GM20431 (cell line): ENCODE results near the gene CRYBA2.

Source experiments
- in situ Hi-C: fragments of 300-500 bp; cut with MseI, MboI; formaldehyde crosslinking; loops from one replicate; pipeline ENCODE4 v1.15.0; 2020; ENCODE audit warnings: low sequenced_read_pairs; ENCODE audit not compliant: unreplicated experiment

CRYBA2 gene

DNA sequence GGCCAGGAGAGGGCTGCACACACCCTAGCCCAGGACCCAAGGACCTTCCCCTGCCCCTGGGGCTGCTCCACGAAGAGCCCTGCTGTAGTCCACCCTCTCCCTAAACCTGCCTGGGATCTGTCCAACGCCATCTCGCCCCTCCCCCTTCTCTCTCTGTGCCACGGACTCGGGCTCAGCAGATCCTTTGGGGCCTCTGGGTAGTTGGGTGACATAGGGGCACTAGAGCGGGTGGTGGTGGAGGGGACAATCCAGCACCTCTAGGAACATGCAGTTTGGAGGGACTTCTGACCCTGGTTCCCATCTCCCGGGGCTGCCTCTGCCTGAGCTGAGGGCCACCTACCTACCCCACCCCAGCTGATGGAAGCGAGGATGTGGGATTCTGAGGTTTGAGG, 7.3 kb upstream of the CRYBA2 start:
- in situ Hi-C loops: no loop called here

DNA sequence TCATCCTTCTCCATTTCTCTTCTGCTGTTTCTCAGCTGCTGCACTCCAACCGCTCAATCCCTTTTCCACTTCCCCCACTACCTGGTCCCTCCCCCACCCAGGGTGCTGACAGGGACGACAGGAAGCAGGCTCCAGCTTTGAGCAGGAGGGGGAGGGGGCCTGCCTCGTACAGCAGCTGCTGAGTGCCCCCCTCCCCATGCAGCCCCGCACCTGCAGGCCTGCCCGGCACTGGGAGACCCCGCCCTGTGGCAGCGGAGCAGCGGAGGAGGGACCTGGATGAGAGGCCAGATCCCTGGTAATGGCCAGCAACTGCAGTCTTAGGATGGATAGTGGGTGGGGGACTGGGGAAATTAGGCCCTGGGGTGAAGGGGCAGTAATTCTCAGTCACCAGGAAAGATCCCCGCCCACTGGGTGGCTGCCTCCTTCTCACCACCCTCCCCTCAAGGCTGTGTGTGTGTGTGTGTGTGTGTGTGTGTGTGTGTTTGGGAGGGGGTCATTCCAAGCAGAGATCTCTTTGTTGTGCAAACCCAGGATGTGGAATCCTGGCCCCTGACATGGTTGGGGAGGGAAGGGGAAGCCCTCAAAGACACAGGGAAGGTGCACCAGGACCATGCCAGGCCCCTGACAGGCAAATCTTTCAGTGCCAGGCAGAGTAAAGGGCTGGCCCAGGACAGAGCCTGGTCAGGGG, 6.8 kb upstream of the CRYBA2 start:
- in situ Hi-C loops: no loop called here

DNA sequence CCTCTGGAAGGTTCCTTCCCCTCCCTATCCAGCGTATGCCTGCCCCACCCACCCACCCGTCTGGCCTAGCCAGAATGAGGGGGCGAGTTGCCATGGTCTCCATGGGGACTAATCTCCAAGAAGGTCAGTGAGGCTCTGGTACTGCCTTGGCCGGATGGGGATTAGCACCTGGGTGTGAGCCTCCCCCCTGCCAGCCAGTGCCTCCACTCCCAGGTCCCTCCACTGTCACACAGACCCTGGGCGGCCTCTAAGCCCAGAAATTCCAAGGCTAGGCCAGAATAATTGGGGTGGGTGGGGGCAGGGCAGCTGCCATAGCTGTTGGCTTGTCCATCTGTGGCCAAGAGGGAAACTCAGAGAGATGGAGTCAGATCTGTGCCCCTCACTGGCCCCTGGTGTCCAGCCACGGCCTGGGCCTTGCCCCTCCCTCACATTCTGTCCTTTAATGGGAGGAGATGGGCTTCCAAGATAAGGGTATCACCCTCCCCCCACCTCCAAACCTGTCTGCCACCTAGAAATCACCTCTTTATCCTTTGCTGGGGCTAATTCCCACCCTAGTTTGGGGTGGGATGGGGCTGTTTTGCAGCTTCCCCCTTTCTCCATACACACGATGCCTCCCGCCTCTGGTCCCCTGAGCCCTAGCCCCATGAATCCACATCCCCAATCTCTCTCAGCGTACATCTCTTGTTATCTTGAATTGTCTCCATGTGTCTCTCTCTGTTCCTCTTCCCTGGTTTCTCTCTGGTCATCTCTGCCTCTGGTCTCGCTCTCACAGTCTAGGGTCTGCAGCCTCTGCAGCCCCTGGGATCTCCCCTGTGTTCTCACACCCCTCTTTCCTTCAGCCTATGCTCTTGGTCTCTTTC, 6.0 kb upstream of the CRYBA2 start:
- in situ Hi-C loops: no loop called here

DNA sequence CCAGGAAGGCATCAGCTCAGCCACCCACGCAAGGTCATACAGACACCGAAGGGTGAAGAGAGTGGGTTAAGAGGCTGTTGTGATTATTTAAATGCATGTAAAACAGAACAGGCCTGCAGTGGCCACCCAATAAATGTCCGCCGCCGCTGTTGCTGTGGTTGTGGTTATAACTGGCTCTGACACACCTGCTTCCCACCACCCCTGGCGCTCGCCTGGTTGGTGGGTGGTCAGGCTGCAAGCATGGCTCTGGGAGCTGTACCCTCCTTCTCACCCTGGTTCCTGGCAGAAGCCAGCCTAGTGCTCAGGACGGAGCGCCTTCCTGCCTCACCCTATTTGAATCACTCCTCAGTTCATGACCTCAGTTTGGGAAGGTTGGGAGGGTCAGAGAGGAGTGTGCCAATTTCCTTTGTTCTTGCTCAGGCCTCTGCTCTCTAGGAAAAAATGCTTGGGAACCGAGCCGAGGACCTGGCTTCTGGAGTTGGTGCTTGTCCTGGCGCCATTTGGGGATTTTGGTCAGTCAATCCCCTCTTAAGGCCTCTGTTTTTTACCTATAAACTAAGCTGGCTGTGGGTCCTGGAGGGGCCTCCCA, 5.3 kb upstream of the CRYBA2 start:
- in situ Hi-C loops: no loop called here

DNA sequence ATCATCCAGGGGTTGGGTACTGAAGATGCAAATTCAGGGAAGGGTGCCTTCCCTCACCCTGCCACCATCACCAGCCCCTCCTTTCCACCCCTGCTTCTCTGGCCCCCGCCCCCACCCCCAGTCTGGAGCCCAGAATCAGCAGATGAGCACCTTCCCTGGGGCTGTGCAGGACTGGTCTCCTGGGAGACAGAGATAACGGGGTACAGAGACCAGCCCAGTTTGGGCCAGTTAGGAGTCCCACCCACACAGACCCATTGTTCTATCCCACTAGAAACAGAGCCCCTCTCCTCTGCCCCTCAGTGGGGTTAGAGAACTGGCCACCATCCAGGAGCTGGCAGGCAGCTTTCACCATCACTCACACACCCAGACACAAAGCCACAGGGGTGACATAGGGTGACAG, 4.5 kb upstream of the CRYBA2 start:
- in situ Hi-C loops: no loop called here

DNA sequence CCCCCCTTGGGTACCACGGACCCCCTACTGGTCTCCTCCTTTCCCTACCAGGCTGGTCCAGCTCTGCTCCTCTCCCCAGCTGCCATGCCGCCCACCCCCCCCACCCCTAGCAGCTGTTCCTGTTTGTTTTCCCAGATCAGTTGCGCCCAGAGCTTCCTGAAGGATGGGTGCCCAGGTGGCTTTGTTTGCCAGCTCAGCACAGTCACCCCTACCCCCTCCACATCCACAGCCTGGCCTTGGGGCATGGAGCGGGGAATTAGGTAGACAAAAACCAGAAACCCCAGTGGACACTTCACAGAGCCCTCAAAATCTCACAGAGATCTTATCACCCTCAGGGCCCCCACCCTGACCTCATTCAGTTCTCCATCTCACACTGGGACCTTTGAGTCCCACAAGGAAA, 3.7 kb upstream of the CRYBA2 start:
- in situ Hi-C loops: no loop called here

DNA sequence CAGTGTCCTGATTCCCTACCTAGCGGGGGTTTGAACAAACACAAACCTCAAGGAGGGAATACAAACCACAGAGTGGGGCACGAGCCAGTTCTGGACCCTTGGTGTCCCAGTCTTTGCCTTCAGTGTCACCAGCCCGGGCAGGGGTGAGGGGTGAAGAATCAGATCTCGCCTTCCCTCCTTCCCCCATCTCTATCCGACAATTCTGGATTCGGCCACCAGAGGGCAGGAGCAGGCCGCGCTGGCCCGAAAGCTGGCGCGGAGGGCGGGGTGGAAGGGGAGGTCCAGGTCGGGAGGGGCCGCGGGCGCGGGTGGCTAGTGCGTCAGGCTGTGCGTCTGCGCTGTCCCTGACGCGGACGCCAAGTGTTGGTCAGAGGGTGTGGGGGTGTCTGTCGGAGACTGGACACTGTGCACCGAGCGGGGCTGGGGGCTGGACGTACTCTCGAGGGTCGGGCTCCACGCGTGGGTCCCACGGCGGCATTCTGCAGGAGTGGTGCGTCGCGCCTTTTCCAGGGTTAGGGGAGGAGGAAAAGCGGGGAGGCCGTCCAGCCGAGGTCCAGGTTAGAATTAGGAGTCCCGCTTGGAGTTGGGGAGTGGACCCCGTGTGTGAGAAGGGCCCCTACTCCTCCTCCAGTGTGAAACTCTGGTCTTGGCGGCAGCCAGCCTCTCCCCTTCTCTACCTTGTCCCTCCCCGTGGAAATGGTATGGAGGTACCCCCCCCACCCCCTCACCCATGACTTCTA, 2.9 kb upstream of the CRYBA2 start:
- in situ Hi-C loops: no loop called here

DNA sequence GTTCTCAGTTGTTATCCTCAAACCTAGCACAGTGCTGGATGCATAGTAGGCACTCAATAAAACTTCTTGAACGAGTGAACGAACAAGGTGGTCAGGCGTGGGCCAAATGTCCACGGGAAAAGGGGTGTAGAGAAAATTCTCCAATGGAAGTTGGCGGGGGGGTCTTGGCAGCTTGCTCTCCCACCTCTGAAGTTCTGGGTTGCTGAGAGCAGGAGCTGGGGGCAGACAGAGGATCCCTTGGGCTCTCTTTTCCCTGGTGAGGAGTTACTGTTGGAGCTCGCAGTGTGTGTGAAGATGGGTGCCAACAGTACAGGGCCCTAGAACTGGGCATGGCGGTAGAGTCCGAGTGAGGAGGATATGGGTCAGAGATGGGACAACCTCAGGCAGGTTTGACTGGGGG, 2.3 kb upstream of the CRYBA2 start:
- in situ Hi-C loops: no loop called here

DNA sequence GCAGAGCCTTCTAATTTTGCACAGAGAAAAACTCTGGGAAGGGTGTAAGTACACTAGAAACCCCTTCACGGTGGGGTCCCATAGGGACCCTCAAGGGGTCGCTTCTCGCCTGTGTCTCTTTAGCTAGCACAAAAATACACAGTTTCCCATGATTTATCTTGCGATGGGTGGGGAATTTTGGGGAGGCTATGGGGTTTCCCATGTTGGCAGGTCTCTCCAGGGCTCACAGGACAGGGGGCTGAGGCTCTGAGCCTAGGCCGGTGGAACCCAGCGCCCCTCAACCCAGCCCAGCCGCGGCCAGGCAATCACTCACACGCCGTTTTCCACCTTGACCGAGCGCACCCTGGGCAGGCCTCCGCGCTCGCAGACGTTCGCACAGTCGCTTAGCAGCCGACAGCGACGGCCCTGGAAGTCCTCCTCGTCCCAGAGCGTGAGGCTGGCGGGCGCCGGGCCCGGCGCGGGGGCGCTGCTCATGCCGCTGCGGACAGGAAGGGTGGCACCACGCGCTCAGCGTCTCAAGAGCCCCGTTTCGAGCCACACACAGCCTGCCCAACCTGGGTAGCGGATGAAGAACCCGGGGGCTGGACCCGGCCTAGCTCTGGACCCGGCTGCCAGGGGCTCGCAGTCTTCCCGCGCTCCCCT, 398 bp downstream of the CRYBA2 start:
- in situ Hi-C loops: no loop called here

DNA sequence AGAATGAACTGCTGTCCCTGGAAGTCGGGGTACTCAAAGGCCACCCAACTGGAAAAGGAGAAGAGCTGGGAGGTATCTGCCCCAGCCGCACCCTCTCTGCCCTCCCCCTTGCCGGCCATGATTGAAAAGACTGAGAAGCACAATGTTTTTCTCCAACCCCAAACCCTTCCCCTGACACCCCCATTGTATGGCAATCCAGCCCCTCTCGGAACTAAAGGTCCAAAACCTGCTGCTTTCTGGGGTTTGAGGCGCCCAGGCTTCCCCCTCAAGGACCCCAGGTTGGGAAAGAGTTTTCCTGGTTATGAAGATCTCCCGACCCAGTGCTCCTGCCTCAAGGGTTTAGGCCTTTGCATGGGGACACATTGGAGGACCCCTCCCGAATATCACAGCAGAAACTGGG, 1.0 kb downstream of the CRYBA2 start:
- in situ Hi-C loops: no loop called here

DNA sequence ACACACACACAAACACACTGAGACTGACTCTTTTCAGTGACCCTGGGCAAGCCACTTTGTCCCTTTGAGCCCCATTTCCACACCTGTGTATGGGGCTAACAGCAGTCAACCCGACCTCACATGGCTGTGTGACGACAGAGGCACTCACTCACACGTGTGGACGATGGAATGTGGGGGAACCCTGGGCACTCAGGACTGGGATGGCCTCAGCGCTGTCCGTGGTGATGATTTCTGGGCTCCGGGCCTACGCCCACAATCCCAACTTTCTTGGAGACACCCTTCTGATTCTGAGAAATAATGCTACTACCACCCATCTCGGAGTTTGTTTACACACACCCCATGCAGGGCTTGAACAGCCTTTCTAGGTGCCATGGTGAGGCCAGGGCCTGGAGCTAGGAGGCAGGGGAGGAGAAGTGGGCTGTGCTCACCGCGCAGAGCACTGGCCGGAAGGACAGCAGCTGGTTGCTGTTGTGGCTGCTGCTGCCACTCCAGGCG, 1.5 kb downstream of the CRYBA2 start:
- in situ Hi-C loops: no loop called here

DNA sequence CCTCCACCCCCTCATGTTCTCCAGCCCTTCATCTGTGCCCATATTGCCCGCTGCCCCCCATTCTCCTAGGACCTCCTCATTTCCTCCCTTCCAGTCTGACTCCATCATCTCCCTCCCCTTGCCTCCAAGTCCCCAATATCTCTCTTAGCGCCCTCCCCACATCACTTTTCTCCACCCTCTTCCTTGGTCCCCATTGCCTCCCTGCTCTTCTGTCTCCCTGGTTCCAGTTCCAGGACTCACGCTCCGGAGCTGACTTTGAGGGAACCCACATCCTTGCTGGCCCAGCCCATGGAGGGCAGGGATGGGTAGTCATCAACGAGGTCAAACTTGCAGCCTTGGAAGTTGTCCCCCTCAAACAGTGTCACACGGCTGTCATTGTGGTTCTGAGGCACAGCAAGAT, 2.6 kb downstream of the CRYBA2 start:
- in situ Hi-C loops: no loop called here

DNA sequence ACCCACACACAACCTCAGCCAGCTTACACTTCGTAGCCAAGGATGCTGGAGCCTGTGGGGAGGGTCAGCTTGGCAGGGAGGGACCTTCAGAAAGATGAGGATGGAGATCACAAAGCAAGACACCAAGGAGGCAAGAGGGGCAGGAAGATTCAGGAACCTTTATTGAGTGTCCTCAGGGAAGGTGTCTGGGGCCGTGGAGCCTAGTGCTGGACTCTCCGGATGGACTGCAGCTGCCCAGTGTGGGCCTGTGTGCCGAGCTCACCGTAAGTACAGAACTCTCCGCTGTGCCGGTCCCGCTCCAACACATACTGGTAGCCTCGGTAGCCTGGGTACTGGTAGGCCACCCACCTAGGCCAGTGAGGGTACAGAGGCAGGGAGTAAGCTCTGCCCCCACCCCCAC, 3.2 kb downstream of the CRYBA2 start:
- in situ Hi-C loops: no loop called here

DNA sequence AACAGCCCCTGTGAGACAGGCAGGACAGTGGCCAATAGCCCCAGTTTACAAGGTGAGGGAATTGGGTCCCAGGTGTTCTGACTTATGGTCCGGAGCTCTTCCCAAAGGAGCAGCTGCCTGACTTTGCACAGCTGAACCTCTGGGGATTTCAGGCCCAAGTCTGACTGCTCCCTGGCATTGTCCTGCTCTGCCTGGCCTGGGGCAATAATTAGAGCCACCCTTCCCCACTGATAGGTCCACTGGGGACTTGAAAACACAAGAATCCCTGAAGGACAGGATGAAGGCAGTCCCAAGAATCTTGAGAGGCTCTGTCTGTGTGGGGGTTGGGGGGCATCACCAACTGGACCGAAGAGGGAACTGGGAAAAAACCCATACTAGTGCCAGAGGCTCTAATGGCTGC, 4.6 kb downstream of the CRYBA2 start:
- in situ Hi-C loops: no loop called here

DNA sequence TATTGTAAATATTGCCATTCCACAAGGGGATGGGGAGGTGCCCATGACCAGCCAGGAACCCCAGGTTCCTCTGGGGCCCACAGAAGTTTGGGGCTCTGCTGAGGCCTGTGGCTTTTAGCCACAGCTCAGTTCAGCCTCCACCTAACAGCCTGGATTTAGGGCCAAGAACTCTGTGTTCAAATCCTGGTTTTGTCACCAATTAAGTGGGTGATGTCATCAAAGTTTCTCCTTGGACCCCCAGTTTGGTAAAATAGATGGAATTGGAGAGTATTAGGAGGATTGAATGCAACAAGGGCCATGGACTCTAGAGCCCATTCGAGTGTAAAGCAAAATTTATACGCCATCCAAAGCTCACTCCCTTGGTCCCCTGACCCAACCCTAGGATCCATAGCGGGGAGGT, 5.1 kb downstream of the CRYBA2 start:
- in situ Hi-C loops: no loop called here

DNA sequence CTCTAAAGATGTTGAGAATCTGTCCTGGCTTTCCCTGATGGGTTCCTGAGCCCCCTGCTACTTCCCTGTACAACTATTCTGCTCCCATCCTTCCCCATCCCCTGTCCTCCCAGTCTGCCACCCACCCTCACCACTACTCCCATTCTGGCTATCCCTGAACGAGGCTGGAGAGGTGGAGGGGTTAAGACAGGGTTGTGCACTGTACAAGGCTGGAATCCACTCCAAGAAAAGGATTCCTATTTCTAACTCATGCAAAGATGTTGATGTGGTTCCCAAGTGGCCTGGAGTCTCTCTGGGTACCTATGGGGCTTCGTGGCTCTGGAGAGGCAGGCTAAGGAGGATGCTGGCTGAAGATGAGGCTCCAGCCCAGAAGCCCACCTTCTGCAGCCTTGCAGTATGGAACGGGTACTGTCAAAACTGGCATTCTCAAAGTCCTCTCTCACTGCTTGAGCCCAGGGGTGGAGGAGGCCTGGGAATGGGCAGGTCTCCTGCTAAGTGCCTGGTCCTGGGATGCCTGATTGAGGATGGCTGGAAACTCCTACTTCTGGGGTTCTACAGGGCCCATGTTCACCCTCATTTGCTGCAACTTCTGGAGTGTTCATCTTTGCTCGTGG, 7.0 kb downstream of the CRYBA2 start:
- in situ Hi-C loops: no loop called here

DNA sequence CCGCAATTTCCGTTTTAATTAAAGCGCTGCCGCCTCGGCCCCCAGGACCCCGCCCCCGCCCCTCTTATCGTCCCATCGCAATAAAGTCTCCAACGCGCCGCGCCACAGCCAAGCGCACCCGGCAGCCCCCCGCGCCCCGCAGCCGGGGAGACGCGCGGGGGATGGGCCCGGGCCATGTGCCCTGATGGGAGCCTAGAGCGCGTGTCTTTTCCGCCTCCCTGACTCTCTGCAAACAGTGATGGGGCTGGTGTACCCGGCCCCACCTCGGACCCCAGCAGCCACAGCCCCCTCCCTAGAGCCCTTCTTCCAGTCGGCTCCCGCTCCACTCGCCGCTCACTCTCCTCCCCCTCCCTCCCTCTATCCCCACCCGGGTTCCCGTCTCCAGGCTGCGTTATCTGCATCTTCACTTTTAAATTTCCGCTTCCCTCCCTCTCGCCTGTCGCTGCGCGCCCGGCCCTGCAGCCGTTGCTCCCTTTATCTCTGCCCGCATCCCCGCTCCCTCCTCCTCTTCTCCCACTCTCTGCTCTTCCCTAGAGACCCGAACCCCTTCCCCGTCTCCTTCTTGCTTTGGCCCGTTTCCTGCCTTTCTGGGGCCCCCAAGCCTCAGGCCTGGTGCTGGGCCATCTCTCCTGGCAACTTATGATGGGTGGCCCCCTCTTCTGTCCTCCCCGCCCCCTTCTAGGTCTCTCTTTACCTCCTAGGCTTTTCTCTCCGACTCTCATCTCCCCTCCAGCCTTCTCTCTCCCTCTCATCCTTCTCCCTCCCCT, 7.7 kb downstream of the CRYBA2 start:
- in situ Hi-C loops: no loop called here

DNA sequence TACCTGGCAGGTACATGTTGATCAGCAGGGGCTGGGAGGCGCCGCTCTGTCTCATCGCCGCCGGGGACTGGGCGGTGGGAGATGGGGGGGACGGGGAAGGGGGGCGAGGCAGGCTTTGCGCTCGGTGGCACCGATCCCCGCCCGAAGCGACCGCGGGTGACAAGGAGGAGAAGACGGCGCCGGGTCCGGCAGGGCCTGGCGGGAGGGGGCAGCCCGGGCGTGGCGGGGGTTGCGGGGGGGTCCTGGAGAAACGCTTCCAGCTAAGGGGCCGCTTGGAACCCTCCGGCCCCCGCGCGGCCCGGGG, 8.2 kb downstream of the CRYBA2 start, which contains the start of gene FEV:
Gene FEV, minus strand, starts transcription at position 164 of the 304 bp plus-strand sequence. Its CDS starts 109 bp downstream, at position 55.
- in situ Hi-C loops: no loop called here
